Measurements from ENCODE around the gene NDUFAF8. TPM values are rescaled to one million over a fixed set of nuclear protein-coding genes. Genes with fewer than 3 reads are reported as not detected.

NDUFAF8 gene
- total and polyA plus RNA-seq, 10 of the 15 experiments (the other 5 are each of a cell fraction or from before 2014, with no cell fraction given), result 22.0 to 307 (median 106) TPM

- TF ChIP-seq HDAC6 (IDR thresholded peaks at IDR 0.05; ENCODE audit: unreplicated experiment) (no peak), SP1 (IDR thresholded peaks at IDR 0.05; ENCODE audit: low read depth, low read length) (peak; percentile 99), NFYA (IDR thresholded peaks at IDR 0.05; ENCODE audit: borderline replicate concordance, low read depth, low read length) (peak; percentile 13; the same call in 1 of the 2 replicates), RUNX3 (IDR thresholded peaks at IDR 0.05; ENCODE audit: low read length) (no peak), MEF2B (IDR thresholded peaks at IDR 0.05; ENCODE audit: partially characterized antibody, poor library complexity, severe bottlenecking) (peak; percentile 11), RB1 (IDR thresholded peaks at IDR 0.05; ENCODE audit: borderline replicate concordance) (peak; percentile 95; the same call in 1 of the 2 replicates), MAX (IDR thresholded peaks at IDR 0.05; ENCODE audit: low read depth, low read length) (peak; percentile 90), NBN (IDR thresholded peaks at IDR 0.05) (0 out of 2 replicates have a peak, but pooled peaks have one; percentile 58), ELK1 (IDR thresholded peaks at IDR 0.05; ENCODE audit: low read depth, low read length) (no peak), ATF3 (IDR thresholded peaks at IDR 0.05; ENCODE audit: borderline replicate concordance, extremely low read depth, low read depth, low read length) (no peak), DPF2 (IDR thresholded peaks at IDR 0.05) (peak; percentile 98), FOS (IDR thresholded peaks at IDR 0.05; ENCODE audit: borderline replicate concordance, extremely low read depth, insufficient read length) (peak; percentile 86), HCFC1 (IDR thresholded peaks at IDR 0.05; ENCODE audit: low read length) (no peak), FOXM1 (IDR thresholded peaks at IDR 0.05; ENCODE audit: low read depth, low read length) (no peak), BCL11A (IDR thresholded peaks at IDR 0.05; ENCODE audit: low read depth, low read length) (no peak), TAF1 (IDR thresholded peaks at IDR 0.05; ENCODE audit: borderline replicate concordance, low read depth, low read length) (peak; percentile 45; the same call in 1 of the 2 replicates), PBX3 (IDR thresholded peaks at IDR 0.05; ENCODE audit: insufficient replicate concordance, low read depth, low read length) (peak; percentile 99), BACH1 (IDR thresholded peaks at IDR 0.05; ENCODE audit: borderline replicate concordance) (peak; percentile 24; the same call in 1 of the 2 replicates), RFX5 (IDR thresholded peaks at IDR 0.05; ENCODE audit: low read depth, low read length) (peak; percentile 89), ZNF592 (IDR thresholded peaks at IDR 0.05) (no peak), NR2F1 (conservative IDR thresholded peaks at IDR 0.05) (peak; percentile 90), POLR2AphosphoS5 (IDR thresholded peaks at IDR 0.05; ENCODE audit: low read length) (no peak), GATAD2B (conservative IDR thresholded peaks at IDR 0.05; ENCODE audit: low read depth) (peak; percentile 57)
Observed at GRCh38 chr17:81222906-81223761, 16.0 kb upstream of the NDUFAF8 start, which contains the start of gene CEP131 (continued).

Measured in GM12878 (cell line).